Stimulated activated CD4-positive, alpha-beta T cell treated with anti-CD3 and anti-CD28 coated beads, Interleukin-15, amount 100 ng/mL, for 24 hours (primary cell): Measurements from ENCODE around the gene ABCB1.
"Not testable (repeated sequence)": the region's sequence is repeated elsewhere in the genome, so short reads cannot be mapped to it uniquely, and the experiment has no call there.

ENCODE experiments used
- DNase-seq: peaks from one replicate; pipeline ENCODE4 v3.0.0-alpha.2; 2020

Gene ABCB1

GRCh38 chr7:87511510-87511909, 89.2 kb downstream of the ABCB1 start:
- DNase-seq, result no peak

- no peak for DNase-seq
These were observed 90.2 kb downstream of the ABCB1 start for GRCh38 chr7:87510411-87510875.

DNA sequence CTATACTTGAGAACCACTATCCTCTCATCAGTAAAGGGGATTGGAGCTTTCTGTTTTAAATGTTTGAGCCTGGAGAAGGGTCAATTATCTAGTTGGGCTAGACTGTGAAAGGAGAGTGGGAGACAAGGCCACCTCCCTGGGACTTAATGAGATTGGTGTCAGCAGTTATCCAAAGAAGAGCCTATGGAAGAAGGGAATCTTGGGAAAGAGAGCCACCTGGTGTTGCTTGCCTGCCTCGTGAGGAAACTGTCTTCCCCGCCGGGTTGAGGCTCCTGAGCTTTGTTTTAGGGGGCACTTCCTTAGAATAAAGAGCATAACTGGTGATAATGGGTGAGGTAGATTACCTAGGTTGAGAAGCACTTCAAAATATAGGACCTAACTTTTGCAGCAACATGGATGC, 93.2 kb downstream of the ABCB1 start:
- DNase-seq, result no peak

DNA sequence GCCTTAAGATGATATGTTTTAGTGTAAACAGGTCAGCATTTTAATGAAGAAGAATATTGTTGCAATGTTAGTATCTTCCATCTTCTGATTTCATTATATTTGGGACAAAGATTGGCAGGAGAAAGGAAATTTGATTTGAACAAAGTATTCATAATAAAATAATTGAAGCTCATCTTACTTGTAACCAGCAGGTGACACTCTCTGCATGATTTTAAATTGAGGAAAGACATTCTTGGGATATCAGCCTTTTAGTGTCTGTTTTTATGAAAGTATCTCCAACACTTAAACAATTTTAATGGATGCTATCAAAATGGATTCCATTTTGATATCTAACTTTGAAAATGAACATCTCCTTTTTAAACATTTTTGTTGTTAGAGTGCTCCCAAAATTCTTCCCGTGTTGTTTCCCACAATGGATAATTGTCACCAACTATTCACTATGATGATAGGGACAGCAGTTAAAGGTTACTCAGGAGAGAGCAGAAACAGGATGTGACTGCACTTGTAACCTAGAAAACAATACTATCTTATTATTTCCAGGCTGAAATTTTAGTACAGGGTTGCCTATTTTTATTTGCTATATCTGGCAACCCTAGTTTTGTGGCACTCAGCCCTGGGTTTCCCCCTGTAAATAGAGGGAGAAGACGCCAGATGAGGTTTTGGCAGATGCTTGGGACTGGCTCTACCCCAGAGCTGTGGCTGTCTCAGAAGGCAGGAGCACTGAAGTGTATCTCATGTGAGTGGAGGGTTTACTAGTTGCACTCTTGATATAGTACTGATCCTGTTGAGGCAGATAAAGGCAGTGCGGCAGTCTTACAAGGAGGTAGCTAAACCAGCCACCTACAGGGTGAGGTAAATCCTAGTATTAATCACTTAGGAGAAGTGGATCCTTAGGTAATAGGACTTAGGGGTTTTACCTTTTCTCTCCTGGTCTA, 94.2 kb downstream of the ABCB1 start:
- DNase-seq, result no peak

DNA sequence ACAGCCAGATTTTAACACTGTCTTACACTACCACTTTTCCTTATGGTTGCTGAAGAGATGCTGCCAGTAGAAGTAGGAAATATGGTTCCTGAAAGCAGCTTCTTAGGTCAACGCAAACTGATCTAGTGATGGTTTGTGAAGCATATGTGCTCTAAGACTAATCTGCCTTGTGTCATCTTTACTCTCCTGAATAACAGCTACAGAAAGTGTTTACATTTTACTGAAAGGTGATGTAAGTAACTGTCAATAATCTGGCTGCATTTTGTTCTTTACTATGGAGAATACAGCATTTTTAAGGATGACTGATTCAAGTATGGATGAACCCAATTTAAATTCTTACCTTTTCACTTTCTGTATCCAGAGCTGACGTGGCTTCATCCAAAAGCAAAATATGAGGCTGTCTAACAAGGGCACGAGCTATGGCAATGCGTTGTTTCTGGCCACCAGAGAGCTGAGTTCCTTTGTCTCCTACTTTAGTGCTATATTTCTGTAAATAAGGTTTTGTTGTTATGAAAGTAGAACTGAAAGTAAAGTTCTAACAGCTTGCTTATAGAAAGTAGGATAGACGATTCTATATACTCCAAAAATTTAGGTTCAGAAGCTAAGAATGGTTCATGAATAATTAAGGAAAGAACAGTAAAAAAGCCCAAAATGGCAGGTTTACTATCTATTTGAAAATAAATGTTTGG, 95.0 kb downstream of the ABCB1 start:
- no peak for DNase-seq

DNA sequence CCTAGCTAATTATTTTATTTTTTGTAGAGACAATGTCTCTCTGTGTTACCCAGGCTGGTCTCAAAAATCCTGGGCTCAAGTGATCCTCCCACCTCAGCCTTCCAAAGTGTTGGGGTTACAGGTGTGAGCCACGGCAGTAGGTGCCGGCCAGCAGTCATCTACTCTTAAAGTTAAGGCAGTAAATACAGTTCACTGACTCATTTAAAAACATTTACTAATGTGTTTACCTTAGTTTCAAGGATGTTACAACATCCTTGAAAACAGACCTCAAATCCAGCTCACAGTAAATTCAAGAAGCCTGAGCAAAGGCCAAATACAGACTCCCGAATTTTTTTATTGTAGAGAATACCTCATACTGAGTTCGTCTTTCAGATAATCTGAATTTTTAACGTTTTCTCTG, 95.6 kb downstream of the ABCB1 start:
- DNase-seq, result no peak

- DNase-seq, result no peak
These were observed 101.2 kb downstream of the ABCB1 start for GRCh38 chr7:87499494-87499893.

DNA sequence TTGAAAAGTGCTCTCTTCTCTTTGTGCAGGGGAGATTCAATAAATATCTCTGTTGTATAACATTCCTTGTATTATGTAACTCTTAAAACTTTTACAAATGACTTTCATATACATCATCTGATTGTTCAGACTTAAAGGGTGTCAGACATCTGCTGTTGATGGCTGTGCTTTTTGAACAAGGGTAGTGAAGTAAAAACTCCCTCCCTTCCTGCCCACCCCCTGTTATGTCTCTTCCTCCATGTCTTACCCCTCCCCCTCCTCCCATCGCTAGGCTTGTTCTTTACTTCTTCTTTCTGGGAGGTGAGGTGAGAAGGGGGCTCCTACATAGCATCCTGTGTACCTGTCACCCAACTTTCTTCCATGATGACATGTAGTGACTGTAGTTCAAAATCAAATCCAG, 101.8 kb downstream of the ABCB1 start:
- DNase-seq, result no peak

- DNase-seq, result no peak
These were observed 103.2 kb downstream of the ABCB1 start for GRCh38 chr7:87497482-87497881.

DNA sequence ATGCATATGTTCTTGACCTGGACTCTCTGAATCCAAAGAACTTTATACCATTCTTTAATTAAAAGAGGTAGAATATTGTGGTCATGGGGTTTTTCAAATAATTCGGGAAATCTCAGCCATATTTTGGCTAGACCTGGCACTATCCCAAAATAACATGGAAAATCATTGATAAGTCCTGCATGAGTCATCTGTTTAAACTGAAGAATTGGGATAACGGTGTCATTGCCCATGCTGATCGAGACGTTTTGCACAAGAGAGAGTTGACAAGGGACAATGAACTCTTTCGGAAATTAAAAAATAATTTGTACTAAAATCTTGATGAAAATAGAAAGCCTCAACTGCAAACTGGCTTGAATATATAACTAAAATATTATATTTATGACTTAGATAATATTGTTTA, 105.3 kb downstream of the ABCB1 start:
- no peak for DNase-seq

- no peak for DNase-seq
These were observed 106.2 kb downstream of the ABCB1 start for GRCh38 chr7:87494454-87494853.

DNA sequence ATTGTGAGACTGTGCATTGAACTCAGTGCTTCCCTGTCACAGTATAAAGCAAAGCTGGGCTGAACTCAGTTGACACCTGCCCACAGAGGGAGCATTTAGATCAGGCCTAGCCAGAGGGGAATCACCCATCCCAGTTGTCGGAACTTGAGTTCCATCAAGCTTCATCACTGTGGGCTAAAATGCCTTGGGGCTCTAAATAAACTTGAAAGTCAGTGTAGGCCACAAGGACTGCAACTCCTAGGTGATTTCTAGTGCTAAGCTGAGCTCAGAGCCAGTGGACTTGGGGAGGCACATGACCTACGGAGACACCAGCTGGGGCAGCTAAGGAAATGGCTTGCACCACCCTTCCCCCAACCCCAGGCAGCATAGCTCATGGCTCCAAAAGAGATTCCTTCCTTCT, 117.6 kb downstream of the ABCB1 start:
- no peak for DNase-seq

DNA sequence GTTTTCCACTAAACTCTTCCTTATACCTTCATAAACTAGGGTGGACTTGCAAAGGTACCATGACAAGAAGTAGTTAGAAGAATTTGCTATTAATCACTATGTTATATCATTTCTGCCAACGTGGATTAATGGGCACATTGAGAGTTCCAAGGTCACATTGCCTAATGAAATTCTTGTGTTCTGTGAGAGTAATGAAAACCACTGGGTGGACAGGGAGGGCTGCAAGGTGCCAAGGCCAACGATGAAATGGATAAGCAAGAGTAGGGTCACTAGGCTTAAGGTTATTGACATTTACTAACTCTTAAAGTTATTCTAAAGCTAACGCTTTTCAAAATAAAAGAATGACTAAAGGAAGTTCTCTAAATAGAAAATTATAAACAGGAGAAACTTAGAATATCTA, 118.6 kb downstream of the ABCB1 start:
- DNase-seq, result no peak

GRCh38 chr7:87480386-87480785, 120.3 kb downstream of the ABCB1 start:
- no peak for DNase-seq

DNA sequence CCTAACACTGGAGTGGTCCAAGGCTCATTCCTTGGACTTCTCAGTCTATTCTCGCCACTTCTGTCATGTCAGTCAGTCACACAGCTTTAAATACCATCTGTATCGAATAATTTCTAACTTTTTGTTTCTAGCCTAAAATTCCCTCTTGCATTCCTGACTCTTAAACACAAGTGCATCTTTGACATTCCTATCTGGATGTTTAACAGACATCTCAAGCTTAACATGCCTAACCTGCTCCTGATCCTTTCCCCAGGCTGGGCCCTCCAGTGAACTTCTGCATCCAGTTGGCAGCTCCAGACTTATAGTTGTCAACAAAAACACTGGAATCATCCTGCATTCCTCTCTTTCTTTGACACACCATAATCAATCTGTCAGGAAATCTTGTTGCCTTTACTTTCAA, 120.7 kb downstream of the ABCB1 start:
- DNase-seq, result no peak

DNA sequence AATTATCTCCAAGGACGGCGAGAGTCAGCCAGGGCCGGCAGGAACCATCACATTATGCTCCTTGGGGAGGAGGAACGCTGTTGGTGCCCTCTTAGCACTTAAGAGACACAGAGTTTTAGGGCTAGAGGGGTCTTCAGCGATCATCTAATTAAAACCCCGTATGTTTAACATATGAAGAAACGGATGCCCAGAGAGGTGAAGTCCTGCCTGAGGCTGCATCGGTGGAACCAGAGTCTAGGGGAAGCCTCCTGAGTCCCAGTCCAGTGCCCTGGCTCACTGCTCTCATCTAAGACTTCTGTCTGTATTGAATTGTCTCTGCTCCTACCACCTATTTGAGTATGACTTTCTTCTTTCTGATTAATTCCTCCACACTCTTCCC, 124.5 kb downstream of the ABCB1 start:
- DNase-seq, result no peak

GRCh38 chr7:87475359-87476178, 125.1 kb downstream of the ABCB1 start, which contains the start of gene ABCB4:
Gene ABCB4, minus strand, starts transcription at chr7:87475680. Its CDS starts 215 bp downstream, at chr7:87475465.
- DNase-seq, result no peak

DNA sequence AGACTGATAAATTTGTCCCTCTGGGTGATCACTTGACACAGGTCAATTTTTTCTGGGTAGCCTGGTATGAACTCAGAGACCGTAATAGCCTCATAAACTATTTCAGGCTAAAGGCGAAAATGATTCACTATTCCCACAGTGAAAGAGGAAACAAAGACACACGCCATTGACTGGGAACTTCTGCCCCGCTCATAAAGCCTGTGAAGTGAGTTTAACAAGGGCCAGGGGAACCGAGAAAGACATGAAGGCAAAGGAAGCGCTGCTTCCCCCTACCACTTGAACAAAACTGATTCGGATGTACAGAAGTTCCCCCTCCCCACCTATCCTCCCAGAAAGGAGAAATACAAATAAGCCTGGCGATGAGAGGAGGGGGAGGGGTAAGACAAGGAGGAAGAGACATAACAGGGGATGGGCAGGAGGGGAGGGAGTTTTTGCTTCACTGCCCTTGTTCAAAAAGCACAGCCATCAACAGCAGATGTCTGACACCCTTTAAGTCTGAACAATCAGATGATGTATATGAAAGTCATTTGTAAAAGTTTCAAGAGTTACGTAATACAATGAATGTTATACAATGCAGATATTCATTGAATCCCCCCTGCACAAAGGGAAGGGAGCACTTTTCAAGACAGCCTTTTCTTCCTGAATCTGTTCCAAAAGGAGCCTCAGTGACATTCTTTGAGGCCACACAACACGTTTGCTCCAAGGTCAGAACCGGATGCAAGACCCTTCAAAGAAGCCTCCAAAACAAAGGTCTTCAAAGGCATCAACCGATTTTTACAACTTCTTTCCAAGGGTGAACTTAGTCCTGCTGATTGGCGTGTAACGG, 125.9 kb downstream of the ABCB1 start:
- no peak for DNase-seq

DNA sequence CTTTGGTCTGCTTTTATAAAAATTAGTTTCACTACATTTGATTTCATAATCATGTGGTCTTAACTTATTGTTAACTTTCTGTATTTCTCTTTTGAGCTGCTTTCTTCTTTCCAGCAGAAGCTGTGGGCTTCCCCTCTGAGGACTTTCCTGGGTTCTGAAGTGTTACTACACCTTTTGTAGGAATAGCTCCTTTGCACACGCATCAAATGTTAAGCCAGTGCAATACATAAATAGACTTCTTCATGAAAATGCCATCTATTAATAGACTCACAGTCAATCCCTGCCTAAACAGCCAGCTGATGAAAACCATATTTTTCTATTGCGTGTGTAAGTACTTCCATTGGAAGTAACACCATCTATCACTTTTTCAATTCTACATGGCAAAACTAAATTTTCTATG, 126.7 kb downstream of the ABCB1 start:
- DNase-seq, result no peak

DNA sequence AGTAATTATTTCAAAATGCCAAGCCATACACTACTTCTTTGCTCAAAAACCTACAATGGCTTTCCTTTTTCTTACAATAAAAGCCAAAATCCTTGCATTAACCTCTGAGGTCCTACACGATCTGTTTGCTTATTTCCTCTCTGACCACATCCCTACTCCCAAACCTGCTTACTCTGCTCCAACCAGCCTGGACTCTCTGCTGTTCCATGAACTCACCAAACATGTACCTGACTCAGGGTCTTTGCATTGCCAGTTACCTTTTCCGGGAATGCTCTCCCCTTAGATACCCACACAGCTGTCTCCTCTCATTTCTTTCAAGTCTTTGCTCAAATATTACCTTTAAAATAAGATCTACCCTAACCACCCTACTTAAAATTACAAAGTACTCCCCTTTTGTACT, 127.5 kb downstream of the ABCB1 start:
- no peak for DNase-seq

DNA sequence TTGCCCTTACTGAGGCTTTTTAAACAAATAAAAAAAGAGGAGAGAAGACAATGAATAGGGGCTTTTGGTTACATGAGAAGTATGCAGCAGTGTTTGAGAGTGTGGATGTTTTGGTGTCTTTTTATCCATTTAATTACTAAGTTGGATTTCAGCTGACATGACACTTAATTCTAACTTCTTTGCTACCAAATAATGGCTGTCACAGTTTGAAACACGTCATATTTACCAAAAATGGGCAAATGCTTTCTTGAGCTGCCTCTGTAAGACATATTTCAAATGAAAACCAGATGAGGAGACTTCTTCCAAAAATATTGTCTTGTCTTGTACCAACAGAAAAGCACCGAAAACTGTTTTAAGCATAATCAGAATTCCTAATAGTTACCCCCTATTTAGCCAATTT, 129.2 kb downstream of the ABCB1 start:
- DNase-seq, result no peak

- DNase-seq, result not testable (repeated sequence)
These were observed 131.5 kb downstream of the ABCB1 start for GRCh38 chr7:87469204-87469603.
